PFSK-1 (cell line): ENCODE data around the gene YDJC.

Experiments
- FOXP2 ChIP-seq: optimal IDR thresholded peaks from 2 replicates; pipeline ENCODE3; 2011; ENCODE audit warnings: borderline replicate concordance, control low read depth, inconsistent platforms; ENCODE audit not compliant: insufficient read depth; ENCODE audit errors: extremely low read length, extremely low read depth
- POLR2AphosphoS5 ChIP-seq: IDR thresholded peaks from 2 replicates; pipeline ENCODE4 v1.6.1; 2012; ENCODE audit warnings: low read depth, mild to moderate bottlenecking, control low read depth, low read length, moderate library complexity
- SIN3A ChIP-seq: IDR thresholded peaks from 2 replicates; pipeline ENCODE4 v1.6.1; 2012; ENCODE audit warnings: mild to moderate bottlenecking, low read length, moderate library complexity, borderline replicate concordance; ENCODE audit not compliant: insufficient read depth
- TAF1 ChIP-seq: IDR thresholded peaks from 2 replicates; pipeline ENCODE4 v1.6.1; 2012; ENCODE audit warnings: low read length, control low read depth, borderline replicate concordance; ENCODE audit not compliant: insufficient read depth
- TF ChIP-seq, protein P1 (sequence below), 2 experiments: IDR thresholded peaks; 2 replicates each; pipeline versions ENCODE4 v1.6.1 to v1.8.0; 2011 to 2012; ENCODE audit warnings: low read depth in 2 of 2, low read length in 2 of 2, control low read depth in 1 of 2, inconsistent platforms in 1 of 2, mild to moderate bottlenecking in 1 of 2, moderate library complexity in 1 of 2; ENCODE audit not compliant: insufficient read depth in 1 of 2

DNA sequence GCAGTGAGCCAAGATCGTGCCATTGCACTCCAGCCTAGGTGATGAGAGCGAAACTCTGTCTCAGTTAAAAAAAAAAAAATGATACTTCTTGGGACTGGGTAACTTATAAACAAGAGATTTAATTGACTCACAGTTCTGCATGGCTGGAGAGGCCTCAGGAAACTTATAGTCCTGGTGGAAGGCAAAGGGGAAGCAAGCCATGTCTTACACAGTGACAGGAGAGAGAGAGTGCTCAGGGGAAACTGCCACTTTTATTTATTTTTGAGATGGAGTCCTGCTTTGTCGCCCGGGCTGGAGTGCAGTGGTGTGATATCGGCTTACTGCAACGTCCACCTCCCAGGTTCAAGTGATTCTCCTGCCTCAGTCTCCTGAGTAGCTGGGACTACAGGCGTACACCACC is 20.5 kb upstream of the YDJC start:
- TF ChIP-seq, protein P1, sequence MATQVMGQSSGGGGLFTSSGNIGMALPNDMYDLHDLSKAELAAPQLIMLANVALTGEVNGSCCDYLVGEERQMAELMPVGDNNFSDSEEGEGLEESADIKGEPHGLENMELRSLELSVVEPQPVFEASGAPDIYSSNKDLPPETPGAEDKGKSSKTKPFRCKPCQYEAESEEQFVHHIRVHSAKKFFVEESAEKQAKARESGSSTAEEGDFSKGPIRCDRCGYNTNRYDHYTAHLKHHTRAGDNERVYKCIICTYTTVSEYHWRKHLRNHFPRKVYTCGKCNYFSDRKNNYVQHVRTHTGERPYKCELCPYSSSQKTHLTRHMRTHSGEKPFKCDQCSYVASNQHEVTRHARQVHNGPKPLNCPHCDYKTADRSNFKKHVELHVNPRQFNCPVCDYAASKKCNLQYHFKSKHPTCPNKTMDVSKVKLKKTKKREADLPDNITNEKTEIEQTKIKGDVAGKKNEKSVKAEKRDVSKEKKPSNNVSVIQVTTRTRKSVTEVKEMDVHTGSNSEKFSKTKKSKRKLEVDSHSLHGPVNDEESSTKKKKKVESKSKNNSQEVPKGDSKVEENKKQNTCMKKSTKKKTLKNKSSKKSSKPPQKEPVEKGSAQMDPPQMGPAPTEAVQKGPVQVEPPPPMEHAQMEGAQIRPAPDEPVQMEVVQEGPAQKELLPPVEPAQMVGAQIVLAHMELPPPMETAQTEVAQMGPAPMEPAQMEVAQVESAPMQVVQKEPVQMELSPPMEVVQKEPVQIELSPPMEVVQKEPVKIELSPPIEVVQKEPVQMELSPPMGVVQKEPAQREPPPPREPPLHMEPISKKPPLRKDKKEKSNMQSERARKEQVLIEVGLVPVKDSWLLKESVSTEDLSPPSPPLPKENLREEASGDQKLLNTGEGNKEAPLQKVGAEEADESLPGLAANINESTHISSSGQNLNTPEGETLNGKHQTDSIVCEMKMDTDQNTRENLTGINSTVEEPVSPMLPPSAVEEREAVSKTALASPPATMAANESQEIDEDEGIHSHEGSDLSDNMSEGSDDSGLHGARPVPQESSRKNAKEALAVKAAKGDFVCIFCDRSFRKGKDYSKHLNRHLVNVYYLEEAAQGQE (IDR thresholded peaks at IDR 0.05; ENCODE audit: insufficient read depth in 1 of 2, low read depth in 2 of 2, low read length in 2 of 2): no peak
- no peak for TF ChIP-seq POLR2AphosphoS5
- no peak for TF ChIP-seq SIN3A
- no peak for TF ChIP-seq TAF1
- no peak for TF ChIP-seq FOXP2
